ENCODE data around the gene ARCN1. TPM values are rescaled to one million over a fixed set of nuclear protein-coding genes. Genes with fewer than 3 reads are reported as not detected.

ARCN1 gene
- total and polyA plus RNA-seq, 2 experiments from 2014 or later, result 77.6 to 124 TPM

GRCh38 chr11:118612378-118612777 is 40.2 kb downstream of the ARCN1 start:
- DNase-seq (ENCODE audit: low read depth in 1 of 2, low spot score in 1 of 2), result peak in 1 of 2 donors; percentile 82
- Histone ChIP-seq H3K27me3 (peaks cover 41% of the 10 kb centered on the region), H3K9me3 (ENCODE audit: low read depth) (no peaks in the 10 kb centered on the region), H3K36me3 (no peaks in the 10 kb centered on the region), H3K27ac (peak overlapping the region; percentile 48), H3K4me3 (no peak overlapping the region), H3K4me1 (ENCODE audit: low read depth) (peaks cover 32% of the 10 kb centered on the region)
- no peak for TF ChIP-seq CTCF (IDR thresholded peaks at IDR 0.05; ENCODE audit: low read depth, low read length)

- H3K27me3 ChIP-seq, result peaks cover 20% of the 10 kb centered on the region
- no peaks in the 10 kb centered on the region for H3K9me3 ChIP-seq (ENCODE audit: low read depth)
- peaks cover 33% of the 10 kb centered on the region for H3K4me1 ChIP-seq (ENCODE audit: low read depth)
- no peak for TF ChIP-seq CTCF (IDR thresholded peaks at IDR 0.05; ENCODE audit: low read depth, low read length)
- no peaks in the 10 kb centered on the region for H3K36me3 ChIP-seq
- DNase-seq (ENCODE audit: low read depth in 1 of 2, low spot score in 1 of 2), result no peak
- no peak overlapping the region for H3K4me3 ChIP-seq
- H3K27ac ChIP-seq, result peak overlapping the region; percentile 89
Measured at GRCh38 chr11:118614511-118614910, 42.3 kb downstream of the ARCN1 start.

- peak overlapping the region; percentile 89 for H3K27ac ChIP-seq
- H3K9me3 ChIP-seq (ENCODE audit: low read depth), result no peaks in the 10 kb centered on the region
- peak in 1 of 2 donors; percentile 84 for DNase-seq (ENCODE audit: low read depth in 1 of 2, low spot score in 1 of 2)
- no peaks in the 10 kb centered on the region for H3K36me3 ChIP-seq
- peaks cover 10% of the 10 kb centered on the region for H3K27me3 ChIP-seq
- H3K4me3 ChIP-seq, result no peak overlapping the region
- no peak for TF ChIP-seq CTCF (IDR thresholded peaks at IDR 0.05; ENCODE audit: low read depth, low read length)
- H3K4me1 ChIP-seq (ENCODE audit: low read depth), result peaks cover 32% of the 10 kb centered on the region
Measured at GRCh38 chr11:118615282-118615975, 43.2 kb downstream of the ARCN1 start.

- Histone ChIP-seq H3K4me3 (no peak overlapping the region), H3K27ac (peak overlapping the region; percentile 89), H3K27me3 (peaks cover 5% of the 10 kb centered on the region), H3K36me3 (no peaks in the 10 kb centered on the region), H3K4me1 (ENCODE audit: low read depth) (peaks cover 35% of the 10 kb centered on the region), H3K9me3 (ENCODE audit: low read depth) (no peaks in the 10 kb centered on the region)
- no peak for DNase-seq (ENCODE audit: low read depth in 1 of 2, low spot score in 1 of 2)
- TF ChIP-seq CTCF (IDR thresholded peaks at IDR 0.05; ENCODE audit: low read depth, low read length), result no peak
Measured at GRCh38 chr11:118615976-118616371, 43.8 kb downstream of the ARCN1 start.

GRCh38 chr11:118618115-118618990 is 46.1 kb downstream of the ARCN1 start:
- DNase-seq (ENCODE audit: low read depth in 1 of 2, low spot score in 1 of 2), result peak in 1 of 2 donors; percentile 94
- no peak overlapping the region for H3K27ac ChIP-seq
- no peak for TF ChIP-seq CTCF (IDR thresholded peaks at IDR 0.05; ENCODE audit: low read depth, low read length)
- H3K4me3 ChIP-seq, result no peak overlapping the region
- no peaks in the 10 kb centered on the region for H3K36me3 ChIP-seq
- no peaks in the 10 kb centered on the region for H3K9me3 ChIP-seq (ENCODE audit: low read depth)
- no peaks in the 10 kb centered on the region for H3K27me3 ChIP-seq
- H3K4me1 ChIP-seq (ENCODE audit: low read depth), result peaks cover 38% of the 10 kb centered on the region
